SK-N-SH treated with all-trans-retinoic acid at 6 μM for 48 hours (cell line): ENCODE measurements around the gene YARS2.

Experiments used
- ARNTL ChIP-seq: fragments of 450-650 bp; formaldehyde crosslinking; IDR thresholded peaks from 2 replicates; pipeline ENCODE4 v1.5.0; 2020; ENCODE audit warnings: low read depth, mild to moderate bottlenecking, moderate library complexity, borderline replicate concordance
- BACH2 ChIP-seq: fragments of 250-450 bp; sonication (Bioruptor Pico); IDR thresholded peaks from 2 replicates; pipeline ENCODE4 v1.9.0; 2021; ENCODE audit warnings: mild to moderate bottlenecking, borderline replicate concordance
- GLIS3 ChIP-seq: fragments of 250-450 bp; sonication (Bioruptor Pico); IDR thresholded peaks from 2 replicates; pipeline ENCODE4 v1.5.0; 2020; ENCODE audit warnings: mild to moderate bottlenecking, moderate library complexity
- ISL1 ChIP-seq: fragments of 250-450 bp; sonication (Bioruptor Pico); IDR thresholded peaks from 2 replicates; pipeline ENCODE4 v2.1.2; 2022; ENCODE audit warnings: mild to moderate bottlenecking, moderate library complexity
- PATZ1 ChIP-seq: fragments of 250-450 bp; sonication (Bioruptor Pico); IDR thresholded peaks from 2 replicates; pipeline ENCODE4 v1.8.0; 2020; ENCODE audit warnings: mild to moderate bottlenecking, moderate library complexity, borderline replicate concordance
- RARB ChIP-seq: fragments of 250-450 bp; sonication (Bioruptor Pico); IDR thresholded peaks from 2 replicates; pipeline ENCODE4 v1.8.0; 2021; ENCODE audit warnings: mild to moderate bottlenecking, moderate library complexity
- TSHZ2 ChIP-seq: fragments of 250-450 bp; sonication (Bioruptor Pico); IDR thresholded peaks from 2 replicates; pipeline ENCODE4 v1.5.0; 2020; ENCODE audit warnings: mild to moderate bottlenecking, moderate library complexity
- ZFP3 ChIP-seq: fragments of 250-450 bp; sonication (Bioruptor Pico); IDR thresholded peaks from 2 replicates; pipeline ENCODE4 v1.5.0; 2020; ENCODE audit warnings: mild to moderate bottlenecking, moderate library complexity
- ZFP30 ChIP-seq: fragments of 450-650 bp; formaldehyde crosslinking; IDR thresholded peaks from 2 replicates; pipeline ENCODE4 v1.5.0; 2022; ENCODE audit warnings: mild to moderate bottlenecking, moderate library complexity
- ZNF565 ChIP-seq: fragments of 450-650 bp; formaldehyde crosslinking; conservative IDR thresholded peaks from 2 replicates; pipeline ENCODE4 v1.5.0; 2020; ENCODE audit warnings: low read depth, mild to moderate bottlenecking, moderate library complexity
- ZNF70 ChIP-seq: fragments of 450-650 bp; formaldehyde crosslinking; IDR thresholded peaks from 2 replicates; pipeline ENCODE4 v1.5.0; 2020; ENCODE audit warnings: mild to moderate bottlenecking, moderate library complexity
- ZNF8 ChIP-seq: fragments of 450-650 bp; formaldehyde crosslinking; IDR thresholded peaks from 2 replicates; pipeline ENCODE4 v1.5.0; 2020; ENCODE audit warnings: mild to moderate bottlenecking, moderate library complexity
- TF ChIP-seq, protein P1 (sequence below): fragments of 250-450 bp; sonication (Bioruptor Pico); IDR thresholded peaks from 2 replicates; pipeline ENCODE4 v1.5.1; 2020; ENCODE audit warnings: low read depth, mild to moderate bottlenecking, moderate library complexity
- TF ChIP-seq, protein P2 (sequence below): fragments of 250-450 bp; sonication (Bioruptor Pico); IDR thresholded peaks from 2 replicates; pipeline ENCODE4 v1.8.0; 2021; ENCODE audit warnings: low read depth, mild to moderate bottlenecking, moderate library complexity, borderline replicate concordance

GRCh38 chr12:32757157-32757556, 1.5 kb upstream of the YARS2 start:
- TF ChIP-seq ZNF70 (no peak), ISL1 (CRISPR knock-in tag) (no peak), ZFP3 (CRISPR knock-in tag) (no peak), GLIS3 (CRISPR knock-in tag) (no peak), TSHZ2 (no peak), BACH2 (no peak), ZFP30 (CRISPR knock-in tag) (no peak), RARB (CRISPR knock-in tag) (no peak), PATZ1 (CRISPR knock-in tag) (no peak), ZNF565 (CRISPR knock-in tag) (no peak), ZNF8 (CRISPR knock-in tag) (no peak), ARNTL (no peak)
- TF ChIP-seq, protein P1, sequence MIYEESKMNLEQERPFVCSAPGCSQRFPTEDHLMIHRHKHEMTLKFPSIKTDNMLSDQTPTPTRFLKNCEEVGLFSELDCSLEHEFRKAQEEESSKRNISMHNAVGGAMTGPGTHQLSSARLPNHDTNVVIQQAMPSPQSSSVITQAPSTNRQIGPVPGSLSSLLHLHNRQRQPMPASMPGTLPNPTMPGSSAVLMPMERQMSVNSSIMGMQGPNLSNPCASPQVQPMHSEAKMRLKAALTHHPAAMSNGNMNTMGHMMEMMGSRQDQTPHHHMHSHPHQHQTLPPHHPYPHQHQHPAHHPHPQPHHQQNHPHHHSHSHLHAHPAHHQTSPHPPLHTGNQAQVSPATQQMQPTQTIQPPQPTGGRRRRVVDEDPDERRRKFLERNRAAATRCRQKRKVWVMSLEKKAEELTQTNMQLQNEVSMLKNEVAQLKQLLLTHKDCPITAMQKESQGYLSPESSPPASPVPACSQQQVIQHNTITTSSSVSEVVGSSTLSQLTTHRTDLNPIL: no peak
- TF ChIP-seq, protein P2, sequence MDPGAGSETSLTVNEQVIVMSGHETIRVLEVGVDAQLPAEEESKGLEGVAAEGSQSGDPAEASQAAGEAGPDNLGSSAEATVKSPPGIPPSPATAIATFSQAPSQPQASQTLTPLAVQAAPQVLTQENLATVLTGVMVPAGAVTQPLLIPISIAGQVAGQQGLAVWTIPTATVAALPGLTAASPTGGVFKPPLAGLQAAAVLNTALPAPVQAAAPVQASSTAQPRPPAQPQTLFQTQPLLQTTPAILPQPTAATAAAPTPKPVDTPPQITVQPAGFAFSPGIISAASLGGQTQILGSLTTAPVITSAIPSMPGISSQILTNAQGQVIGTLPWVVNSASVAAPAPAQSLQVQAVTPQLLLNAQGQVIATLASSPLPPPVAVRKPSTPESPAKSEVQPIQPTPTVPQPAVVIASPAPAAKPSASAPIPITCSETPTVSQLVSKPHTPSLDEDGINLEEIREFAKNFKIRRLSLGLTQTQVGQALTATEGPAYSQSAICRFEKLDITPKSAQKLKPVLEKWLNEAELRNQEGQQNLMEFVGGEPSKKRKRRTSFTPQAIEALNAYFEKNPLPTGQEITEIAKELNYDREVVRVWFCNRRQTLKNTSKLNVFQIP (CRISPR knock-in tag): no peak
